SK-N-MC (cell line): Measurements from ENCODE around the gene FIBP.

Source experiments
- DNase-seq: peaks from one replicate; pipeline ENCODE4 v3.0.0-alpha.2; 2011; ENCODE audit warnings: low read depth, low spot score
- H3K27ac ChIP-seq: fragments of 200-600 bp; sonication (generic); 2 replicates; pipeline ENCODE4 v1.5.1; 2016; ENCODE audit warnings: mixed run types
- H3K36me3 ChIP-seq: fragments of 200-600 bp; sonication (generic); 2 replicates; pipeline ENCODE4 v1.6.1; 2017; ENCODE audit warnings: antibody characterized with exemption, low read length, mixed read lengths; ENCODE audit not compliant: insufficient read depth
- H3K4me3 ChIP-seq: fragments of 200-600 bp; sonication (generic); 2 replicates; pipeline ENCODE4 v1.5.1; 2016
- H3K9ac ChIP-seq: fragments of 200-600 bp; sonication (generic); 2 replicates; pipeline ENCODE4 v1.8.0; 2017; ENCODE audit warnings: mixed run types, mixed read lengths; ENCODE audit not compliant: insufficient read length
- H3K9me3 ChIP-seq: fragments of 200-600 bp; sonication (generic); 2 replicates; pipeline ENCODE4 v1.6.1; 2017; ENCODE audit warnings: low read depth, mild to moderate bottlenecking, antibody characterized with exemption, low read length, moderate library complexity, mixed read lengths
- EZH2 ChIP-seq: fragments of 200-600 bp; sonication (generic); IDR thresholded peaks from one replicate; pipeline ENCODE4 v1.6.1; 2017; ENCODE audit warnings: antibody characterized with exemption
- FOXP2 ChIP-seq: optimal IDR thresholded peaks from 2 replicates; pipeline ENCODE3; 2011; ENCODE audit warnings: mild to moderate bottlenecking, moderate library complexity; ENCODE audit not compliant: insufficient read depth; ENCODE audit errors: extremely low read length, control extremely low read depth
- POLR2AphosphoS5 ChIP-seq: IDR thresholded peaks from 2 replicates; pipeline ENCODE4 v1.6.1; 2012; ENCODE audit warnings: mild to moderate bottlenecking, low read depth, low read length, borderline replicate concordance

The FIBP gene

DNA sequence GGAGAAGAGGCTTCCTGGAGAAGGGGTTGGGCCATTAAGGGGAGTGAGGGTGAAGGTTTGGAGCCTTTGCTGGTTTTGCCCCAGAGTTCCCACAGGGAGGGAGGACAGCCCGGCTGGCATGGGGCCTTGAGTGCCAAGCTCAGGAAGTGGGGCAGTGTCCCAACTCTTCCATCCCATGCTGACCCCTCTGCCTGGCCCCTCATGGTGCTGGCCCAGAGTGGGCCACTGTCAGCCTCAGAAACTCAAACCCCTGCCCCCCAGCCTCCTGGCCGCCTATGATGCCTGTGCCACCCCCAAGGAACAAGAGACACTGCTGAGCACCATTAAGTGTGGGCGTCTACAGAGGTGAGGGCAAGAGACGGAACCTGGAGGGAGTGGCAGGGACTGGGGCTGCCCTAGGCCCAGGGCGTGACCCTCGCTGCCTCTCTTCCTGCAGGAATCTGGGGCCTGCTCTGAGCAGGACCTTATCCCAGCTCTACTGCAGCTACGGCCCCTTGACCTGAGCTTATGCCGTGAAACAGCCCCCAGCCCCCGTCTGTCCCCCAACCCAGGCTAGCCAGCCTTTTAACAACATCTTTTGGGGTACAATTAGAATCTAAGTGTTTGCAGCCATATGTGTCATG, 22.6 kb downstream of the FIBP start:
- H3K9ac ChIP-seq, result no peak overlapping the region
- DNase-seq, result no peak
- no peaks in the 10 kb centered on the region for H3K9me3 ChIP-seq
- H3K27ac ChIP-seq, result no peak overlapping the region
- H3K4me3 ChIP-seq, result no peak overlapping the region
- peaks cover 43% of the 10 kb centered on the region; the same call in 1 of the 2 replicates for H3K36me3 ChIP-seq
- no peak for TF ChIP-seq EZH2
- no peak for TF ChIP-seq FOXP2
- TF ChIP-seq POLR2AphosphoS5, result peak; percentile 12; the same call in 1 of the 2 replicates

GRCh38 chr11:65864706-65865471, 23.4 kb downstream of the FIBP start:
- no peak for TF ChIP-seq EZH2
- TF ChIP-seq POLR2AphosphoS5, result no peak
- no peak for TF ChIP-seq FOXP2
- no peak overlapping the region for H3K27ac ChIP-seq
- no peaks in the 10 kb centered on the region for H3K9me3 ChIP-seq
- no peak overlapping the region for H3K9ac ChIP-seq
- no peak for DNase-seq
- H3K4me3 ChIP-seq, result no peak overlapping the region
- peaks cover 43% of the 10 kb centered on the region; the same call in 1 of the 2 replicates for H3K36me3 ChIP-seq

- TF ChIP-seq POLR2AphosphoS5 (no peak), FOXP2 (no peak), EZH2 (no peak)
- DNase-seq, result no peak
- Histone ChIP-seq H3K36me3 (peaks cover 43% of the 10 kb centered on the region; the same call in 1 of the 2 replicates), H3K27ac (no peak overlapping the region), H3K9me3 (no peaks in the 10 kb centered on the region), H3K9ac (no peak overlapping the region), H3K4me3 (no peak overlapping the region)
Measured at GRCh38 chr11:65863889-65864705, 24.2 kb downstream of the FIBP start.

DNA sequence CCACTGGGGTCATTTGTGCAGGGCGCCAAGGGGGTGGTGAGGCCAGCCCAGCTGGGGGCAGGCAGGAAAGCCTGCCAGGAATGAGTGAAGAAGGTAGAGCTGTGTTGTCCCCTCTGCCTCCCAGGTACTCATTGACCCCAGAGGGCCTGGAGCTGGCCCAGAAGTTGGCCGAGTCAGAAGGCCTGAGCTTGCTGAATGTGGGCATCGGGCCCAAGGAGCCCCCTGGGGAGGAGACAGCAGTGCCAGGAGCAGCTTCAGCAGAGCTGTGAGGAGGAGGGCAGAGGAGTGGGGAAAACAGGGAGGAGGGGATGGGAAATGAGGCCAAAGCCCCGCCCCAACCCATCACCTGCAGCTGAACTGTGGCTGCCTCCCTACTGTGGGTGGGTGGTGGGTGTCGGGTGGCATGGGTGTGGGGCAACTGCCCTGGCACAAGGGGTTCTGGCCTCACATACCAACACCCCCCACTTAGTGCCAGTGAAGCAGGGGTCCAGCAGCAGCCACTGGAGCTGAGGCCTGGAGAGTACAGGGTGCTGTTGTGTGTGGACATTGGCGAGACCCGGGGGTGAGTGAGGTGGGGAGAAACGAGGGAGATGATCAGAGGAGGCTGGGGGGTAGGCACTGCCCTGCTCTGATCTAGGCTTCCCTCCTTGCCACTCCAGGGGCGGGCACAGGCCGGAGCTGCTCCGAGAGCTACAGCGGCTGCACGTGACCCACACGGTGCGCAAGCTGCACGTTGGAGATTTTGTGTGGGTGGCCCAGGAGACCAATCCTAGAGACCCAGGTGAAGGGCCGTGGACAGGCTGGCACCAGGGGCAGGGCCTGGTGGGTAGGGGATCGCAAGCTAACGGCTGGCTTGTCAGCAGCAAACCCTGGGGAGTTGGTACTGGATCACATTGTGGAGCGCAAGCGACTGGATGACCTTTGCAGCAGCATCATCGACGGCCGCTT, 25.1 kb downstream of the FIBP start:
- TF ChIP-seq FOXP2 (no peak), POLR2AphosphoS5 (no peak), EZH2 (no peak)
- Histone ChIP-seq H3K36me3 (peaks cover 43% of the 10 kb centered on the region; the same call in 1 of the 2 replicates), H3K9ac (no peak overlapping the region), H3K27ac (no peak overlapping the region), H3K9me3 (no peaks in the 10 kb centered on the region), H3K4me3 (no peak overlapping the region)
- DNase-seq, result no peak

DNA sequence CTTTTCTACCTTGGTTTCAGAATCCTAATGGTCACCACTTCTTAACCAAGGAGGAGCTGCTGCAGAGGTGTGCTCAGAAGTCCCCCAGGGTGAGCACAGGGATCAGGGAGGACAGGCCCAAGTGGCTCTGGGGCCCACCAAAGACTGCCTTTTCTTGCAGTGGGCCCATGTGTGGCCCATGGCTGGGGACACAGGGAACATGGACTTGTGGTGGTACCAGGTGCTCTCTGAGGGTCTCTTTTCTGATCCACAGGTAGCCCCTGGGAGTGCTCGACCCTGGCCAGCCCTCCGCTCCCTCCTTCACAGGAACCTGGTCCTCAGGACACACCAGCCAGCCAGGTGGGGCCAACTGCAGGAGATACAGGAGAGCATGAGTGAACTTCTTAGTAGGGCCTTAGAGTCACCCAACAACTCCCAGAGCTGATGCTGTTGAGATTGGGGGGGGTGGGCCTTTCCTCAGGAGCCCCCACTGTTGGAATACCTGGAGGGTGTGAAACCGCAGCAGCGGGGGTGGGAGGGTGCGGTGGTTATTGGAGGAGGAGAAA, 26.0 kb downstream of the FIBP start:
- no peak overlapping the region for H3K9ac ChIP-seq
- H3K9me3 ChIP-seq, result no peaks in the 10 kb centered on the region
- TF ChIP-seq POLR2AphosphoS5 (no peak), EZH2 (no peak), FOXP2 (no peak)
- DNase-seq, result no peak
- H3K27ac ChIP-seq, result no peak overlapping the region
- no peak overlapping the region for H3K4me3 ChIP-seq
- H3K36me3 ChIP-seq, result peaks cover 43% of the 10 kb centered on the region; the same call in 1 of the 2 replicates

DNA sequence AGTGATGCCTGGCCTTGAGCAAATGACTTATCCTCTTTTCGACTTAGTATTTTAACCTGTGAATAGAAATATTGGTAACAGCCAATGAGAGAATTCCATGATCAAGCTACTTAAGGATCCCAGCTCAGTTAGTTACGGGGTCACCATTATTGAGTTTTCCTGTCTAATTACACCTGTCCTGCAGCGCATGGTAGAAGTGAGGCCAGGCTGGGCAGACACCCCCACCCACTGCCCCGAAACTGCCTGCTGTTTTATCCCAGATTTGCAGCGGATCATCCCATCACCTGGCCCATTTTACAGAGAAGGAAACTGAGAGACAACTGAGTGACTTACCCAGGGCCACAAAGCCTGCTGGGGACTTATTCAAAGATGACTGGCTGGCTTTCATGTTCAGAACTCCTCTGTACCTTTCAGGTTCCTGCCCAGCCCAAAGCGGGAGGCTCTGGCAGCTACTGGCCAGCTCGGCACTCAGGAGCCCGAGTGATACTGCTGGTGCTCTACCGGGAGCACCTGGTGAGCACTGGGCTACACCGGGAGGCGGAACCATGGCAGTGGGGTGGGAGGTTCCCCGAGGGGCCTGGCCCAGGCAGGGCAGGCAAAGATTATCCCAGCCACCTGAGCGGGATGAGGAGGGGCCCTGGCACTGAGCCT, 26.6 kb downstream of the FIBP start:
- Histone ChIP-seq H3K9ac (peak overlapping the region; percentile 89), H3K27ac (0 out of 2 replicates have a peak overlapping the region, but pooled peaks have one; percentile 97), H3K4me3 (peak overlapping the region; percentile 87), H3K36me3 (peaks cover 42% of the 10 kb centered on the region), H3K9me3 (no peaks in the 10 kb centered on the region)
- DNase-seq, result no peak
- TF ChIP-seq EZH2 (no peak), FOXP2 (no peak), POLR2AphosphoS5 (no peak)

- peaks cover 47% of the 10 kb centered on the region for H3K36me3 ChIP-seq
Measured at GRCh38 chr11:65861165-65861505, 27.1 kb downstream of the FIBP start.

More at GRCh38 chr11:65861165-65861505, 27.1 kb downstream of the FIBP start:
- no peak for DNase-seq
- peak overlapping the region; percentile 97 for H3K27ac ChIP-seq
- H3K4me3 ChIP-seq, result peak overlapping the region; percentile 87
- H3K9me3 ChIP-seq, result no peaks in the 10 kb centered on the region
- TF ChIP-seq FOXP2, result no peak
- no peak for TF ChIP-seq EZH2
- TF ChIP-seq POLR2AphosphoS5, result no peak
- H3K9ac ChIP-seq, result peak overlapping the region; percentile 89
